AG04450 (cell line): Measurements from ENCODE around the gene CDC23. TPM values are rescaled to one million over a fixed set of nuclear protein-coding genes. Genes with fewer than 3 reads are reported as not detected.

Source experiments
- CTCF ChIA-PET: fragments of 300-600, 350-600 bp; formaldehyde crosslinking; extraction: SDS; loops from one replicate; lab custom pipeline; 2022; ENCODE audit warnings: antibody characterized with exemption, inconsistent platforms; lab: Charles Lee
- POLR2A ChIA-PET: fragments of 350-600 bp; formaldehyde crosslinking; extraction: SDS; loops from one replicate; lab custom pipeline; 2021; ENCODE audit warnings: antibody characterized with exemption, inconsistent platforms; lab: Yijun Ruan, JAX
- DNase-seq: peaks from one replicate; pipeline ENCODE4 v3.0.0-alpha.2; 2011; ENCODE audit warnings: low read depth, low spot score
- H3K27ac ChIP-seq: one replicate; pipeline ENCODE4 v1.5.1; 2012; ENCODE audit warnings: low read depth, low read length, control low read depth
- H3K27me3 ChIP-seq: one replicate; pipeline ENCODE4 v1.6.0; 2012; ENCODE audit warnings: low read length; ENCODE audit not compliant: control insufficient read depth, insufficient read depth
- H3K4me3 ChIP-seq: 2 replicates; pipeline ENCODE4 v1.5.1; 2011; ENCODE audit warnings: mild to moderate bottlenecking, low read depth, low read length, control low read depth
- H3K9me3 ChIP-seq: 2 replicates; pipeline ENCODE4 v1.5.1; 2012; ENCODE audit warnings: low read length; ENCODE audit not compliant: control insufficient read depth, insufficient read depth
- polyA plus RNA-seq: library from polyadenylated mRNA; depleted of rRNA; stranded (reverse); fragments of >200 nt; gene quantifications from 2 replicates; pipeline ENCODE4 v1.2.3, GENCODE V29; 2011
- TF ChIP-seq, protein P1 (sequence below): IDR thresholded peaks from 2 replicates; pipeline ENCODE4 v1.5.1; 2011; ENCODE audit warnings: low read depth, low read length, control low read depth, inconsistent platforms

The CDC23 gene
- polyA plus RNA-seq, 1 experiment = 38.1 TPM

DNA sequence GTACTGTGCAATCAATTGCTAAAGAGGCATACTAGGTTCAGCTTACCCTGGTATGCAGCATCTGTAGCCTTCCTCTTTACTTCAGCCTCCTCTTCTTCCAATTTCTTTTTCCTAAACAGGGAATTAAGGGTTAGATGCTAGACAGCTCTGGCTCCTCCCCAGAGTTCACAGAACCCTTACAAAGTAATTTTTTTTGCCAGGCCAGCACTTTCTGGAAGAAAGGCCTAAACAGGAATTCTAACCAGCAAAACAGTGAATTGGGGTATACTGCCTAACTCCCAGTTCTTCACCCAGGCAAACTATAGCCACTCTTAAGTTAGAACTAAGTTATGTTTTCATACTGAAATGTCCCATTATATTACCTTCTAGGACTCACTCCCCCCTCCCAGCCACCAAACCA is 42.8 kb downstream of the CDC23 start:
- H3K27ac ChIP-seq = no peak overlapping the region
- no peak overlapping the region for H3K4me3 ChIP-seq
- ChIA-PET POLR2A (no interaction called here), CTCF (interaction anchor here (1.5 kb wide), 1 partner anchor 10 kb away, joined by 3 read pairs; no protein-coding TSS in a partner anchor)
- H3K9me3 ChIP-seq = no peaks in the 10 kb centered on the region
- TF ChIP-seq, protein P1, sequence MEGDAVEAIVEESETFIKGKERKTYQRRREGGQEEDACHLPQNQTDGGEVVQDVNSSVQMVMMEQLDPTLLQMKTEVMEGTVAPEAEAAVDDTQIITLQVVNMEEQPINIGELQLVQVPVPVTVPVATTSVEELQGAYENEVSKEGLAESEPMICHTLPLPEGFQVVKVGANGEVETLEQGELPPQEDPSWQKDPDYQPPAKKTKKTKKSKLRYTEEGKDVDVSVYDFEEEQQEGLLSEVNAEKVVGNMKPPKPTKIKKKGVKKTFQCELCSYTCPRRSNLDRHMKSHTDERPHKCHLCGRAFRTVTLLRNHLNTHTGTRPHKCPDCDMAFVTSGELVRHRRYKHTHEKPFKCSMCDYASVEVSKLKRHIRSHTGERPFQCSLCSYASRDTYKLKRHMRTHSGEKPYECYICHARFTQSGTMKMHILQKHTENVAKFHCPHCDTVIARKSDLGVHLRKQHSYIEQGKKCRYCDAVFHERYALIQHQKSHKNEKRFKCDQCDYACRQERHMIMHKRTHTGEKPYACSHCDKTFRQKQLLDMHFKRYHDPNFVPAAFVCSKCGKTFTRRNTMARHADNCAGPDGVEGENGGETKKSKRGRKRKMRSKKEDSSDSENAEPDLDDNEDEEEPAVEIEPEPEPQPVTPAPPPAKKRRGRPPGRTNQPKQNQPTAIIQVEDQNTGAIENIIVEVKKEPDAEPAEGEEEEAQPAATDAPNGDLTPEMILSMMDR = no peak
- H3K27me3 ChIP-seq = no peaks in the 10 kb centered on the region
- no peak for DNase-seq

DNA sequence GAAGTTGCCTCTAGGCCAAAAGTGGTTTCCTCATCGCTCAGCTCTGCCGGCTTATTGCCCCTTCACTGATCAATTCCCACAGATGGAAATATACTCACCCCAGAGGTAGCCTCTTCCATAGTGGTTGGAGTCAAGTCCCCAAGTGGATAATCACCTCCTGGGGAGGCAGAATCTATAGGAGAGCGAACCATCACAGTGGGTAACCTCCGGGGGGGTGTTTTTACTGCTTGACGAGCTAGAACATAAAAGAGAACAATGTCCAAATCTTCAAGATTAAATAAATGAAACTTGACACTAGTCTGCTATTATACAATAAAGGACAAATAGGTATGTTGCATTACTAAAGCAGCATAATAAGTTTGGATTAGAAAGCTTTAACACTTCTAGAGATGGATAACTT is 44.0 kb downstream of the CDC23 start:
- no peaks in the 10 kb centered on the region for H3K27me3 ChIP-seq
- CTCF ChIA-PET = interaction anchor here (1.5 kb wide), 1 partner anchor 11 kb away, joined by 3 read pairs; no protein-coding TSS in a partner anchor
- POLR2A ChIA-PET = no interaction called here

GRCh38 chr5:138163721-138164120 is 49.4 kb downstream of the CDC23 start:
- ChIA-PET CTCF (interaction anchor here (2.8 kb wide), 1 partner anchor 86 kb away, joined by 10 read pairs; no protein-coding TSS in a partner anchor), POLR2A (interaction anchor here (0.5 to 0.6 kb wide), 2 partner anchors 14 to 62 kb away, joined by 4 to 6 read pairs; no protein-coding TSS in a partner anchor)
- DNase-seq = no peak
- TF ChIP-seq, protein P1 = no peak
- no peak overlapping the region for H3K4me3 ChIP-seq
- H3K9me3 ChIP-seq = no peaks in the 10 kb centered on the region
- no peak overlapping the region for H3K27ac ChIP-seq
- no peaks in the 10 kb centered on the region for H3K27me3 ChIP-seq

More for the DNA sequence above, 44.0 kb downstream of the CDC23 start:
- TF ChIP-seq, protein P1 = no peak
- DNase-seq = no peak
- Histone ChIP-seq H3K4me3 (no peak overlapping the region), H3K9me3 (no peaks in the 10 kb centered on the region), H3K27ac (no peak overlapping the region)

DNA sequence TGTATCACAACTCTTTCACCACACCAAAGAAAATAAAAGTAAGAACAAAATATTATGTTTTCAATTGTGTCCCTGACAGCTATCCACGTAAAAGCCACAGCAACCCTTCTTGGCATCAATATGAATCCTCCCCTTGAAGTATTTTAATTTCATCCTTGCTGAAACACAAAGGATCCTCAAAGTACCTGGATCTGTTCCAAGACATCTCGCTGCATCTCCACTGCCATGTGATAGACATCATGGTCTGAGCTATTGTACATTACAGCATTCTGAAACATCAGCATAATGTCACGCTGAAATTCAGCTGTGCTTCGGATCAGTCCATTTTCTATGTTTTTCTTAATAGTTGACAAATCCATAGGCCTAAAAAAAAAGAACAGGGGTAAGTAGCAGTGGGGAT is 52.4 kb downstream of the CDC23 start:
- Histone ChIP-seq H3K4me3 (no peak overlapping the region), H3K27me3 (no peaks in the 10 kb centered on the region), H3K27ac (no peak overlapping the region), H3K9me3 (no peaks in the 10 kb centered on the region)
- ChIA-PET CTCF (no interaction called here), POLR2A (no interaction called here)
- no peak for DNase-seq
- TF ChIP-seq, protein P1 = no peak

DNA sequence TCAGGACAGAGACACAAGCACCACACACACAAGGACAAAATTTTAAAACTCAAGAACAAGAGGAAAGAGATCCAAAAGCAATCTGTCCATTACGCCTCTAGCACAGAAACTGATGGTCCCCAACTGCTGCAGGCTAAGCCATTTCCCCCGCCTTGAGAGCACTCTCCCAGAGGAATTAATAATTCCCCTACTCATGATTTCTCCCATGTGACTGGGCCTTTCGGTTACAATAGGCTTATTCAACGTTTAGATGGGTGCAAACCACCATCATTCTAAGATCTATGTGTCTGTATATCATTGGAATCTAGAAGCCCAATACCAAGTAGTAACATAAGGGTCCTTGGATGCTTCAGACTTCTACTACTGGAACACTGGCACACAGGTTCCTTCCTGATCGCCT is 53.5 kb downstream of the CDC23 start:
- no peak for DNase-seq
- TF ChIP-seq, protein P1 = no peak
- no peak overlapping the region for H3K27ac ChIP-seq
- no peaks in the 10 kb centered on the region for H3K9me3 ChIP-seq
- ChIA-PET CTCF (no interaction called here), POLR2A (no interaction called here)
- H3K27me3 ChIP-seq = no peaks in the 10 kb centered on the region
- no peak overlapping the region for H3K4me3 ChIP-seq
